HCT116 (cell line): ENCODE data around the gene SDK1. TPM values are rescaled to one million over a fixed set of nuclear protein-coding genes. Genes with fewer than 3 reads are reported as not detected.

Source experiments
- ATAC-seq: fragments of 200-7000 bp; cut with Tn5 transposase; 2 replicates; pipeline ENCODE4 v1.9.1; 2020; ENCODE audit warnings: mild to moderate bottlenecking, moderate library complexity
- BruUV-seq: library from RNA; stranded (reverse); fragments of 400-500 nt; replicated peaks from 2 replicates; lab custom pipeline; 2021; lab: Mats Ljungman, UMichigan
- CTCF ChIA-PET: fragments of 300-600 bp; sonication (Branson Sonifier 250); formaldehyde crosslinking; loops from one replicate; lab custom pipeline; 2021; ENCODE audit warnings: antibody characterized with exemption; lab: Charles Lee
- POLR2A ChIA-PET: fragments of 300-600, 350-600 bp; sonication (Branson Sonifier 250); formaldehyde crosslinking; loops from one replicate; lab custom pipeline; 2021; ENCODE audit warnings: antibody characterized with exemption; lab: Charles Lee
- RAD21 ChIA-PET, 2 experiments: fragments of 300-600 bp; sonication (Branson Sonifier 250); formaldehyde crosslinking; loops; one replicate each; lab custom pipeline; 2023; ENCODE audit warnings: low total read pairs in 2 of 2; ENCODE audit not compliant: uncharacterized antibody in 2 of 2, unreplicated experiment in 2 of 2, low non-redundant PET in 1 of 2; lab: Charles Lee
- DNase-seq: peaks from one replicate; pipeline ENCODE4 v3.0.0-alpha.2; 2010; ENCODE audit warnings: low read depth, low spot score
- H2AFZ ChIP-seq: fragments of 200-600 bp; shearing (Covaris generic), sonication (generic); 2 replicates; pipeline ENCODE4 v1.6.1; 2017; ENCODE audit warnings: low read depth, mixed run types, mixed read lengths, antibody characterized with exemption, low read length; ENCODE audit not compliant: poor library complexity, severe bottlenecking
- H3K27ac ChIP-seq: 2 replicates; pipeline ENCODE4 v1.5.1; 2012; ENCODE audit warnings: low read depth, low read length
- H3K27me3 ChIP-seq: fragments of 200-600 bp; sonication (generic); 2 replicates; pipeline ENCODE4 v1.6.1; 2016; ENCODE audit warnings: mixed run types, low read length, mixed read lengths; ENCODE audit not compliant: insufficient read depth
- H3K36me3 ChIP-seq, 2 experiments: fragments of 200-500 bp in 1 of 2; fragments of 200-600 bp in 1 of 2; sonication (Bioruptor generic) in 1 of 2; sonication (generic) in 1 of 2; 2 replicates each; pipeline versions ENCODE4 v1.5.1 to v1.6.1; 2014 to 2016; ENCODE audit warnings: low read length in 2 of 2, inconsistent platforms in 1 of 2, mixed read lengths in 1 of 2, mixed run types in 1 of 2; ENCODE audit not compliant: insufficient read depth in 2 of 2, control insufficient read depth in 1 of 2
- H3K4me1 ChIP-seq, 2 experiments: fragments of 200-600 bp in 1 of 2; sonication (generic) in 1 of 2; 2 replicates each; pipeline versions ENCODE4 v1.5.1 to v1.6.1; 2012 to 2017; ENCODE audit warnings: low read length in 2 of 2, inconsistent platforms in 1 of 2, mild to moderate bottlenecking in 1 of 2, mixed read lengths in 1 of 2, mixed run types in 1 of 2, moderate library complexity in 1 of 2; ENCODE audit not compliant: insufficient read depth in 2 of 2, control insufficient read depth in 1 of 2
- H3K4me2 ChIP-seq: fragments of 200-600 bp; sonication (generic); 2 replicates; pipeline ENCODE4 v1.6.1; 2017; ENCODE audit warnings: mixed run types, low read length, mixed read lengths
- H3K4me3 ChIP-seq, 2 experiments: fragments of 200-600 bp in 1 of 2; sonication (generic) in 1 of 2; replicated peaks in 1 of 2; 2 replicates each; pipeline ENCODE4 v1.5.1; 2011 to 2016; ENCODE audit warnings: low read length in 2 of 2, control low read depth in 1 of 2, low read depth in 1 of 2, mild to moderate bottlenecking in 1 of 2, mixed read lengths in 1 of 2, mixed run types in 1 of 2
- H3K79me2 ChIP-seq: fragments of 200-600 bp; sonication (generic); 2 replicates; pipeline ENCODE4 v1.6.1; 2017; ENCODE audit warnings: mild to moderate bottlenecking, mixed run types, low read length, moderate library complexity, mixed read lengths; ENCODE audit not compliant: insufficient read depth
- H3K9ac ChIP-seq: fragments of 200-600 bp; sonication (generic); 2 replicates; pipeline ENCODE4 v1.6.1; 2016; ENCODE audit warnings: low read length, mixed read lengths
- H3K9me2 ChIP-seq: fragments of 200-600 bp; sonication (generic), shearing (Covaris generic); 2 replicates; pipeline ENCODE4 v1.6.1; 2017; ENCODE audit warnings: mixed run types, mild to moderate bottlenecking, moderate library complexity; ENCODE audit not compliant: insufficient read depth
- H3K9me3 ChIP-seq, 2 experiments: fragments of 200-500 bp in 1 of 2; fragments of 200-600 bp in 1 of 2; sonication (Bioruptor generic) in 1 of 2; sonication (generic) in 1 of 2; 2 replicates each; pipeline ENCODE4 v1.6.1; 2014 to 2017; ENCODE audit warnings: low read length in 2 of 2, mixed read lengths in 2 of 2, inconsistent platforms in 1 of 2, low read depth in 1 of 2, mild to moderate bottlenecking in 1 of 2, mixed run types in 1 of 2, moderate library complexity in 1 of 2; ENCODE audit not compliant: control insufficient read depth in 1 of 2, insufficient read depth in 1 of 2
- H4K20me1 ChIP-seq: fragments of 200-600 bp; sonication (generic), shearing (Covaris generic); 2 replicates; pipeline ENCODE4 v1.6.1; 2017; ENCODE audit warnings: mixed run types, mild to moderate bottlenecking, moderate library complexity; ENCODE audit not compliant: insufficient read depth
- ATF3 ChIP-seq: IDR thresholded peaks from 2 replicates; pipeline ENCODE4 v1.6.1; 2012
- CBX3 ChIP-seq: IDR thresholded peaks from 2 replicates; pipeline ENCODE4 v1.6.1; 2012; ENCODE audit warnings: low read depth
- CEBPB ChIP-seq: IDR thresholded peaks from 2 replicates; pipeline ENCODE4 v1.6.1; 2012; ENCODE audit warnings: low read depth
- CTCF ChIP-seq, 3 experiments: fragments of 200-600 bp in 1 of 3; sonication (generic) in 1 of 3; IDR thresholded peaks in 2 of 3; conservative IDR thresholded peaks in 1 of 3; 2 replicates each; pipeline ENCODE4 v1.5.1; 2012 to 2017; ENCODE audit warnings: low read depth in 2 of 3, low read length in 2 of 3, antibody characterized with exemption in 1 of 3, borderline replicate concordance in 1 of 3, control low read depth in 1 of 3, mild to moderate bottlenecking in 1 of 3, mixed read lengths in 1 of 3, mixed run types in 1 of 3, moderate library complexity in 1 of 3; ENCODE audit not compliant: insufficient read depth in 1 of 3
- EGR1 ChIP-seq: IDR thresholded peaks from 2 replicates; pipeline ENCODE4 v1.6.1; 2012; ENCODE audit warnings: low read depth
- ELF1 ChIP-seq: IDR thresholded peaks from 2 replicates; pipeline ENCODE4 v1.6.1; 2012; ENCODE audit warnings: low read depth, borderline replicate concordance
- EZH2 ChIP-seq: fragments of 200-600 bp; sonication (generic); IDR thresholded peaks from 2 replicates; pipeline ENCODE4 v1.6.1; 2017; ENCODE audit warnings: antibody characterized with exemption, mixed run types
- EZH2phosphoT487 ChIP-seq: fragments of 200-600 bp; IDR thresholded peaks from 2 replicates; pipeline ENCODE4 v1.6.1; 2018; ENCODE audit warnings: antibody characterized with exemption, borderline replicate concordance
- FOSL1 ChIP-seq: IDR thresholded peaks from 2 replicates; pipeline ENCODE4 v1.6.1; 2012; ENCODE audit warnings: low read depth
- MAX ChIP-seq: IDR thresholded peaks from 2 replicates; pipeline ENCODE4 v1.6.1; 2012
- POLR2A ChIP-seq: IDR thresholded peaks from 2 replicates; pipeline ENCODE4 v1.7.0; 2011; ENCODE audit warnings: borderline replicate concordance; ENCODE audit not compliant: insufficient read depth, insufficient read length; ENCODE audit errors: extremely low read depth
- POLR2AphosphoS5 ChIP-seq: IDR thresholded peaks from 2 replicates; pipeline ENCODE4 v1.6.1; 2011; ENCODE audit warnings: mild to moderate bottlenecking, low read depth, low read length, moderate library complexity
- REST ChIP-seq: IDR thresholded peaks from 2 replicates; pipeline ENCODE4 v1.6.1; 2012; ENCODE audit warnings: low read depth
- SIN3A ChIP-seq: IDR thresholded peaks from 2 replicates; pipeline ENCODE4 v1.6.1; 2012; ENCODE audit warnings: low read depth
- SP1 ChIP-seq: IDR thresholded peaks from 2 replicates; pipeline ENCODE4 v1.6.1; 2012; ENCODE audit warnings: low read depth
- SRF ChIP-seq: IDR thresholded peaks from 2 replicates; pipeline ENCODE4 v1.6.1; 2012; ENCODE audit warnings: low read depth
- TCF7L2 ChIP-seq: IDR thresholded peaks from 2 replicates; pipeline ENCODE4 v1.7.0; 2011; ENCODE audit warnings: borderline replicate concordance, inconsistent platforms; ENCODE audit not compliant: insufficient read depth, insufficient read length; ENCODE audit errors: extremely low read depth
- YY1 ChIP-seq: IDR thresholded peaks from 2 replicates; pipeline ENCODE4 v1.6.1; 2011; ENCODE audit warnings: low read length, low read depth, moderate library complexity, mild to moderate bottlenecking; ENCODE audit not compliant: insufficient replicate concordance; ENCODE audit errors: extremely low read depth
- ZBTB33 ChIP-seq: IDR thresholded peaks from 2 replicates; pipeline ENCODE4 v1.6.1; 2011; ENCODE audit warnings: mild to moderate bottlenecking, low read length, moderate library complexity; ENCODE audit not compliant: insufficient replicate concordance; ENCODE audit errors: extremely low read depth
- ZNF274 ChIP-seq: fragments of 200-500 bp; sonication (Bioruptor generic); IDR thresholded peaks from 2 replicates; pipeline ENCODE4 v1.6.1; 2014; ENCODE audit warnings: mild to moderate bottlenecking, low read depth, low read length, inconsistent platforms
- intact Hi-C: fragments of 100-400 bp; cut with micrococcal nuclease; formaldehyde crosslinking; loops from 2 replicates; pipeline ENCODE4 v1.10.0; 2022
- total RNA-seq: library from RNA; stranded (reverse); gene quantifications from one replicate; pipeline ENCODE4 v1.2.1, GENCODE V29; 2021; ENCODE audit not compliant: unreplicated experiment

Gene SDK1
- total RNA-seq, 1 experiment from 2014 or later, result 0.05 TPM

GRCh38 chr7:3431306-3431705 is 130.3 kb downstream of the SDK1 start:
- no peak overlapping the region for H3K4me3 ChIP-seq
- no peaks in the 10 kb centered on the region for H3K9me3 ChIP-seq
- H2AFZ ChIP-seq, result no peak overlapping the region
- peaks cover 14% of the 10 kb centered on the region for H3K27me3 ChIP-seq
- BruUV-seq, result no TSS peak
- no peaks in the 10 kb centered on the region for H3K4me1 ChIP-seq
- intact Hi-C loops, result no loop called here
- RAD21 ChIA-PET, result no interaction called here
- ATAC-seq, result no peak
- peaks cover 3% of the 10 kb centered on the region; the same call in 1 of the 2 replicates for H3K9me2 ChIP-seq
- no peak for TF ChIP-seq ZNF274
- no peak for TF ChIP-seq EZH2phosphoT487
- no peak for TF ChIP-seq EZH2
- no peak for TF ChIP-seq REST
- no peak for TF ChIP-seq ATF3
- TF ChIP-seq FOSL1, result no peak
- TF ChIP-seq ELF1, result no peak
- TF ChIP-seq POLR2AphosphoS5, result no peak
- no peak for TF ChIP-seq SRF
- TF ChIP-seq TCF7L2, result no peak
- TF ChIP-seq CBX3, result no peak
- no peak for TF ChIP-seq ZBTB33
- no peak for TF ChIP-seq MAX
- TF ChIP-seq SIN3A, result no peak
- no peak for TF ChIP-seq EGR1
- no peak for TF ChIP-seq CTCF (IDR thresholded peaks at IDR 0.05 in 2 of 3, conservative IDR thresholded peaks at IDR 0.05 in 1 of 3; ENCODE audit: borderline replicate concordance in 1 of 3, insufficient read depth in 1 of 3, low read depth in 2 of 3, low read length in 2 of 3)
- TF ChIP-seq YY1, result no peak
- no peak for TF ChIP-seq CEBPB
- TF ChIP-seq SP1, result no peak
- no peak for TF ChIP-seq POLR2A
- no peak overlapping the region for H3K9ac ChIP-seq
- no peaks in the 10 kb centered on the region for H4K20me1 ChIP-seq
- no peaks in the 10 kb centered on the region for H3K79me2 ChIP-seq
- POLR2A ChIA-PET, result no interaction called here
- DNase-seq, result no peak
- CTCF ChIA-PET, result no interaction called here
- no peak overlapping the region for H3K4me2 ChIP-seq
- no peaks in the 10 kb centered on the region for H3K36me3 ChIP-seq
- no peak overlapping the region for H3K27ac ChIP-seq
